MM.1S (cell line): ENCODE measurements around the gene CSTPP1.

ENCODE experiments used
- DNase-seq: peaks from one replicate; pipeline ENCODE4 v3.0.0-alpha.2; 2015
- H2AFZ ChIP-seq: fragments of 300-600 bp; sonication (generic); 2 replicates; pipeline ENCODE4 v1.6.0; 2016; ENCODE audit warnings: antibody characterized with exemption, low read length
- H3F3A ChIP-seq: fragments of 300-600 bp; sonication (generic); 2 replicates; pipeline ENCODE4 v1.6.1; 2016; ENCODE audit warnings: mild to moderate bottlenecking, antibody characterized with exemption, low read length, moderate library complexity, mixed read lengths; ENCODE audit not compliant: insufficient read depth
- H3K27ac ChIP-seq: fragments of 300-600 bp; sonication (generic); 2 replicates; pipeline ENCODE4 v1.5.1; 2016; ENCODE audit warnings: mild to moderate bottlenecking, low read length
- H3K27me3 ChIP-seq: fragments of 300-600 bp; sonication (generic); replicated peaks from 2 replicates; pipeline ENCODE4 v1.6.0; 2016; ENCODE audit warnings: low read length; ENCODE audit not compliant: insufficient read depth
- H3K36me3 ChIP-seq: fragments of 300-600 bp; sonication (generic); replicated peaks from 2 replicates; pipeline ENCODE4 v1.6.1; 2016; ENCODE audit warnings: mild to moderate bottlenecking, low read length, mixed read lengths; ENCODE audit not compliant: insufficient read depth
- H3K4me1 ChIP-seq: fragments of 300-600 bp; sonication (generic); 2 replicates; pipeline ENCODE4 v1.6.1; 2016; ENCODE audit warnings: low read length, mixed read lengths
- H3K4me2 ChIP-seq: fragments of 300-600 bp; sonication (generic); 2 replicates; pipeline ENCODE4 v1.6.0; 2016; ENCODE audit warnings: low read depth, low read length
- H3K4me3 ChIP-seq: fragments of 300-600 bp; sonication (generic); 2 replicates; pipeline ENCODE4 v1.5.1; 2016; ENCODE audit warnings: low read length, mixed read lengths
- H3K79me2 ChIP-seq: fragments of 300-600 bp; sonication (generic); 2 replicates; pipeline ENCODE4 v1.6.1; 2016; ENCODE audit warnings: mixed run types, low read length, mixed read lengths
- H3K9ac ChIP-seq: fragments of 300-600 bp; sonication (generic); 2 replicates; pipeline ENCODE4 v1.6.1; 2016; ENCODE audit warnings: low read length, mixed read lengths
- H3K9me2 ChIP-seq: fragments of 300-600 bp; sonication (generic); replicated peaks from 2 replicates; pipeline ENCODE4 v1.6.1; 2016; ENCODE audit warnings: mild to moderate bottlenecking, low read length, mixed read lengths; ENCODE audit not compliant: insufficient read depth
- H3K9me3 ChIP-seq: fragments of 300-600 bp; sonication (generic); replicated peaks from 2 replicates; pipeline ENCODE4 v1.6.1; 2016; ENCODE audit warnings: mild to moderate bottlenecking, low read length, mixed read lengths; ENCODE audit not compliant: insufficient read depth
- H4K20me1 ChIP-seq: fragments of 300-600 bp; sonication (generic); 2 replicates; pipeline ENCODE4 v1.6.1; 2016; ENCODE audit warnings: mild to moderate bottlenecking, low read length, moderate library complexity, mixed read lengths; ENCODE audit not compliant: insufficient read depth
- EZH2 ChIP-seq: fragments of 300-600 bp; sonication (generic); optimal IDR thresholded peaks from 2 replicates; pipeline ENCODE3; 2017; ENCODE audit warnings: low read depth, mild to moderate bottlenecking, antibody characterized with exemption, low read length, mixed read lengths
- EZH2phosphoT487 ChIP-seq: fragments of 300-600 bp; sonication (generic); IDR thresholded peaks from 2 replicates; pipeline ENCODE4 v1.6.1; 2018; ENCODE audit warnings: antibody characterized with exemption, low read length
- TF ChIP-seq, protein P1 (sequence below): fragments of 300-600 bp; sonication (generic); IDR thresholded peaks from 2 replicates; pipeline ENCODE4 v1.5.1; 2016; ENCODE audit warnings: antibody characterized with exemption, low read length, mixed read lengths

The CSTPP1 gene

DNA sequence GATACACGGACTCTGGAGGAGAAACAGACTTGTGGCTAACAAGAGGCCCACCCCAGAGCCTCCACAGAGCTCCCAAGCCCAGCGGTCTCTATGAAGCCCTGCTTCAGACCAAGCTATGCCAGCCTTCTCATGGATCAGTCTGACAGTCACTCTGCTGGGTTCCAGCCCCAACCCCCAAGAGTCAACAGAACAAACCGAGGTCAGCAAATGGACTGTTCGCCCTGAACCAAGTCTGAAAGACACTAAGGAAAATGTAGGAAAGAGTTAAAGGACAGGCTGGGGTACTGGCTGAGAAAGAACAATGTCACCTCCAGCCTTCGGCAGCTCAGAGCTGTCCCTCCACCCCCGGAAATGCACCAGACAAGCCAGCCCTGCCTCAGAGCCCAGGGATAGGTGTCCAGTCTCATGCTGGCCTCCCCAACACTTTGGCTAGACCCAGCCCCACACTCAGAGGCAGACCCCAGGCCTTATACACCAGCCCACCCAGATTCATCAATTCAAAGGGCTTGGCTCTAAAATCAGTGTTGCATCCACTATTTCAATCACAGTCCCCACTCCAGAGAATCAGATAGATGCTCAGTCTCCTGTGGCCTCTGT is 236.3 kb downstream of the CSTPP1 start:
- H3K27ac ChIP-seq = no peak overlapping the region

DNA sequence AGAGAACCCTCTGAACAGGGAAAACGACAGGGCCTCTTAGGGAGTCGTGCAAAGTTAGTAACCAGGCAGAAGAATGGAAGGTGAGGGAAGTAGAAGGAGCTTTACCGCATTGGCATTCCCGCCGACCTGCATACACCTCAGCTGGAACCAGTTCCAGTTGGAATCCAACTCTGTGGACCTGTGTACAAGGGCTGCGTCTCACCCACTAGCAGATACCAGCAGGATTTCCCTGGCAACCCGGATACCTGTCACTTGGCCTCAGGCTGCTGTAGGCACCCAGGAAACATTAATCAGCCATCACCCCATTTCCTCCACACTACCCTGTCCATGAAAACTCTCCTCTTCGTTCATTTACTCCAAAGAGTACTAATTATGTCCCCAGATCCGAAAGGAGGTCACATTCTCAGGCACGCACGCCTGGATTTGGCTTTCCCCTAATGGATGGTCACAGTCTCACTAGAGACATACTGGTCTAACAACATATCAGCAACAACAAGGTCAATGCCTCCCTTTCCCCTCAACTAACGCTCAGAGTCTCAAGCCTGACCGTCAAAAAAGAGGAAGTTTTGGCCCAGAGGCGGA is 239.3 kb downstream of the CSTPP1 start:
- H3K27ac ChIP-seq = peak overlapping the region; percentile 63
- H3K27me3 ChIP-seq = no peaks in the 10 kb centered on the region
- peaks cover 4% of the 10 kb centered on the region; the same call in 1 of the 2 replicates for H3K36me3 ChIP-seq
- H3K79me2 ChIP-seq = peaks cover 57% of the 10 kb centered on the region
- peaks cover 7% of the 10 kb centered on the region; the same call in 1 of the 2 replicates for H3F3A ChIP-seq
- no peak for TF ChIP-seq EZH2phosphoT487
- no peak for TF ChIP-seq EZH2
- TF ChIP-seq, protein P1, sequence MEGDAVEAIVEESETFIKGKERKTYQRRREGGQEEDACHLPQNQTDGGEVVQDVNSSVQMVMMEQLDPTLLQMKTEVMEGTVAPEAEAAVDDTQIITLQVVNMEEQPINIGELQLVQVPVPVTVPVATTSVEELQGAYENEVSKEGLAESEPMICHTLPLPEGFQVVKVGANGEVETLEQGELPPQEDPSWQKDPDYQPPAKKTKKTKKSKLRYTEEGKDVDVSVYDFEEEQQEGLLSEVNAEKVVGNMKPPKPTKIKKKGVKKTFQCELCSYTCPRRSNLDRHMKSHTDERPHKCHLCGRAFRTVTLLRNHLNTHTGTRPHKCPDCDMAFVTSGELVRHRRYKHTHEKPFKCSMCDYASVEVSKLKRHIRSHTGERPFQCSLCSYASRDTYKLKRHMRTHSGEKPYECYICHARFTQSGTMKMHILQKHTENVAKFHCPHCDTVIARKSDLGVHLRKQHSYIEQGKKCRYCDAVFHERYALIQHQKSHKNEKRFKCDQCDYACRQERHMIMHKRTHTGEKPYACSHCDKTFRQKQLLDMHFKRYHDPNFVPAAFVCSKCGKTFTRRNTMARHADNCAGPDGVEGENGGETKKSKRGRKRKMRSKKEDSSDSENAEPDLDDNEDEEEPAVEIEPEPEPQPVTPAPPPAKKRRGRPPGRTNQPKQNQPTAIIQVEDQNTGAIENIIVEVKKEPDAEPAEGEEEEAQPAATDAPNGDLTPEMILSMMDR = no peak
- H3K9me3 ChIP-seq = no peaks in the 10 kb centered on the region
- DNase-seq = peak; percentile 36
- peak overlapping the region; percentile 92 for H3K4me2 ChIP-seq
- no peaks in the 10 kb centered on the region for H3K9me2 ChIP-seq
- no peak overlapping the region for H2AFZ ChIP-seq
- no peaks in the 10 kb centered on the region for H4K20me1 ChIP-seq
- H3K4me1 ChIP-seq = peaks cover 16% of the 10 kb centered on the region
- peak overlapping the region; percentile 93 for H3K4me3 ChIP-seq
- peak overlapping the region; percentile 95 for H3K9ac ChIP-seq

More for the DNA sequence above, 236.3 kb downstream of the CSTPP1 start:
- Histone ChIP-seq H3K4me2 (no peak overlapping the region), H3K9ac (no peak overlapping the region), H3K79me2 (peaks cover 85% of the 10 kb centered on the region), H3K9me2 (no peaks in the 10 kb centered on the region), H3K4me3 (no peak overlapping the region), H3K36me3 (peaks cover 4% of the 10 kb centered on the region; the same call in 1 of the 2 replicates), H3K9me3 (no peaks in the 10 kb centered on the region), H3F3A (peaks cover 5% of the 10 kb centered on the region; the same call in 1 of the 2 replicates), H4K20me1 (no peaks in the 10 kb centered on the region), H2AFZ (no peak overlapping the region), H3K4me1 (peaks cover 14% of the 10 kb centered on the region), H3K27me3 (no peaks in the 10 kb centered on the region)
- no peak for DNase-seq
- TF ChIP-seq, protein P1 = no peak
- TF ChIP-seq EZH2 (no peak), EZH2phosphoT487 (no peak)

DNA sequence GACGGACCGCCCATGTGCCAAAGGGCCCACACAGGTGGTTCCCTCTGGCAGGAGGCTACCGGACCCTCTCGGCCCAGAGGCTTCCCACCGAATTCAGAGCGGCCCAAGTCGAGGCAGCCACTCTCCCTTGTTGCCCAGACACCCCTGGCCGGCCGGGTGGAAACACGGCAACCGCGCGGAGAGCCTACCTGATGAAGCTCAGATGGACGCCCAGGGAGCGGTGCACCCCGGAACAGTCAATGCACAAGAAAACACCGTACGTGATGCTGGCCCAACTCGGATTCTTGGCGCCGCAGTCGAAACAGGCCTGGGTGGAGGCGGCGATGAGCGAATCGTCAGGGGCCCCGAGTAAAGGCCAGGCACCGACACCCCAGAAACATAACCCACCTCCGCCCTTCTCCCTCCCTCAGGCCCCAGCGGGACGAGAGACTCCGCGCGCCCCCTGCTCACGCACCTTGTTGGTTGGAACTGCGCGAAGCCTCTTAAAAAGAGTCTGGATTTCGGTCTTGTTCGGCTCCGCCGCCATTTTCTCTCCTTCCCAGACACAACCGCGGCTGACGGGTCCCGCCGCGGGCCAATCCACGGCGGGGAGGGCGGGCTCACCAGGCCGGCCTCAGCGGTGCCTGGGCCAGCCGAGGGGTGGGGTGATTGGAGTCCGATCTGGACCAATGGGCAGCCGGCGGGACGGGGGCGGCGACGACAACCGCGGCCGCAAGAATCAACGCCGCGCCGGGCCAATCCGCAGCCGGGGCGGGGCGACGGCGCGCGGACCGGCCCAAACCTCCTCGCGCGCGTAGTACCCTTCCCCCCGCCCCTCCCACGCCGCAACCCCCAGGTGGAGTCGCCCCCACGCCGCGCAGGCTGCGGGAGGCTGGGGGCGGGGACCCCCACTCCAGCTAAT is 240.0 kb downstream of the CSTPP1 start, which contains the start of gene ARFGAP2:
Gene ARFGAP2 (minus strand): TSS at position 552 of the 901 bp plus-strand sequence. CDS start 26 bp downstream, at position 526.
- Histone ChIP-seq H3K79me2 (peaks cover 50% of the 10 kb centered on the region), H4K20me1 (no peaks in the 10 kb centered on the region), H3K4me3 (peak within 1 kb of the TSS; percentile 93), H3K27ac (peak within 1 kb of the TSS; percentile 84), H3K9me2 (no peaks in the 10 kb centered on the region), H3K4me1 (peaks cover 16% of the 10 kb centered on the region), H3K27me3 (no peaks in the 10 kb centered on the region), H3K36me3 (0 out of 2 replicates have a peak, but pooled peaks cover 4% of the 10 kb centered on the region), H3K4me2 (peak within 1 kb of the TSS; percentile 94), H3F3A (peaks cover 7% of the 10 kb centered on the region; the same call in 1 of the 2 replicates), H3K9ac (peak within 1 kb of the TSS; percentile 95), H3K9me3 (no peaks in the 10 kb centered on the region), H2AFZ (peak within 1 kb of the TSS; percentile 98)
- peak; percentile 97 for DNase-seq
- no peak for TF ChIP-seq EZH2
- no peak for TF ChIP-seq EZH2phosphoT487
- TF ChIP-seq, protein P1 = no peak
